Endothelial cell of umbilical vein (primary cell): ENCODE results near the gene IDI2.

Source experiments
- JUN ChIP-seq: IDR thresholded peaks from 2 replicates; pipeline ENCODE4 v1.6.1; 2011; ENCODE audit warnings: borderline replicate concordance, low read depth; ENCODE audit not compliant: insufficient read length, insufficient read depth
- POLR2A ChIP-seq: IDR thresholded peaks from 2 replicates; pipeline ENCODE4 v1.6.1; 2012; ENCODE audit warnings: low read depth, mild to moderate bottlenecking, control low read depth, low read length
- TF ChIP-seq, protein P1 (sequence below), 2 donors: IDR thresholded peaks; 1 replicate in 1 of 2; 2 replicates in 1 of 2; pipeline ENCODE4 v1.5.1; 2011; ENCODE audit warnings: low read length in 2 of 2, mild to moderate bottlenecking in 2 of 2, moderate library complexity in 2 of 2, control low read depth in 1 of 2, inconsistent platforms in 1 of 2, low read depth in 1 of 2; ENCODE audit not compliant: insufficient read depth in 1 of 2; ENCODE audit errors: extremely low read depth in 1 of 2

GRCh38 chr10:980468-981093, 45.1 kb downstream of the IDI2 start:
- TF ChIP-seq, protein P1, sequence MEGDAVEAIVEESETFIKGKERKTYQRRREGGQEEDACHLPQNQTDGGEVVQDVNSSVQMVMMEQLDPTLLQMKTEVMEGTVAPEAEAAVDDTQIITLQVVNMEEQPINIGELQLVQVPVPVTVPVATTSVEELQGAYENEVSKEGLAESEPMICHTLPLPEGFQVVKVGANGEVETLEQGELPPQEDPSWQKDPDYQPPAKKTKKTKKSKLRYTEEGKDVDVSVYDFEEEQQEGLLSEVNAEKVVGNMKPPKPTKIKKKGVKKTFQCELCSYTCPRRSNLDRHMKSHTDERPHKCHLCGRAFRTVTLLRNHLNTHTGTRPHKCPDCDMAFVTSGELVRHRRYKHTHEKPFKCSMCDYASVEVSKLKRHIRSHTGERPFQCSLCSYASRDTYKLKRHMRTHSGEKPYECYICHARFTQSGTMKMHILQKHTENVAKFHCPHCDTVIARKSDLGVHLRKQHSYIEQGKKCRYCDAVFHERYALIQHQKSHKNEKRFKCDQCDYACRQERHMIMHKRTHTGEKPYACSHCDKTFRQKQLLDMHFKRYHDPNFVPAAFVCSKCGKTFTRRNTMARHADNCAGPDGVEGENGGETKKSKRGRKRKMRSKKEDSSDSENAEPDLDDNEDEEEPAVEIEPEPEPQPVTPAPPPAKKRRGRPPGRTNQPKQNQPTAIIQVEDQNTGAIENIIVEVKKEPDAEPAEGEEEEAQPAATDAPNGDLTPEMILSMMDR (IDR thresholded peaks at IDR 0.05; ENCODE audit: extremely low read depth in 1 of 2, insufficient read depth in 1 of 2, low read depth in 1 of 2, low read length in 2 of 2) = no peak
- no peak for TF ChIP-seq POLR2A
- TF ChIP-seq JUN = no peak
